ENCODE results near the gene DHFR2.
"Not testable (repeated sequence)": the region's sequence is repeated elsewhere in the genome, so short reads cannot be mapped to it uniquely, and the experiment has no call there.

The DHFR2 gene

GRCh38 chr3:94046533-94046932 is 16.2 kb downstream of the DHFR2 start:
- Mint-ChIP-seq H3K9me3 (no peaks in the 10 kb centered on the region), H3K27ac (no peak overlapping the region), H3K27me3 (no peaks in the 10 kb centered on the region), H3K4me3 (no peak overlapping the region), H3K4me1 (no peaks in the 10 kb centered on the region), H3K36me3 (peaks cover 10% of the 10 kb centered on the region)
- DNase-seq (ENCODE audit: low spot score in 2 of 2) (no peak), ATAC-seq (ENCODE audit: low read depth) (no peak)

- H3K36me3 Mint-ChIP-seq; DNase-seq (ENCODE audit: low spot score in 2 of 2); H3K4me1 Mint-ChIP-seq; ATAC-seq (ENCODE audit: low read depth); H3K9me3 Mint-ChIP-seq; H3K4me3 Mint-ChIP-seq; H3K27ac Mint-ChIP-seq; H3K27me3 Mint-ChIP-seq: not testable (repeated sequence)
These were observed 18.4 kb downstream of the DHFR2 start for GRCh38 chr3:94044100-94044936.

- H3K36me3 Mint-ChIP-seq = peaks cover 10% of the 10 kb centered on the region
- no peak overlapping the region for H3K4me3 Mint-ChIP-seq
- no peak overlapping the region for H3K27ac Mint-ChIP-seq
These were observed 19.4 kb downstream of the DHFR2 start for GRCh38 chr3:94043285-94043684.

GRCh38 chr3:94036909-94037507 is 25.7 kb downstream of the DHFR2 start:
- no peak for DNase-seq (ENCODE audit: low spot score in 2 of 2)
- no peak for ATAC-seq (ENCODE audit: low read depth)
- Mint-ChIP-seq H3K9me3 (no peaks in the 10 kb centered on the region), H3K27me3 (no peaks in the 10 kb centered on the region), H3K27ac (no peak overlapping the region), H3K4me1 (no peaks in the 10 kb centered on the region), H3K4me3 (no peak overlapping the region), H3K36me3 (no peaks in the 10 kb centered on the region)

More at GRCh38 chr3:94043285-94043684, 19.4 kb downstream of the DHFR2 start:
- ATAC-seq (ENCODE audit: low read depth) (no peak), DNase-seq (ENCODE audit: low spot score in 2 of 2) (no peak)
- H3K27me3 Mint-ChIP-seq = no peaks in the 10 kb centered on the region
- H3K4me1 Mint-ChIP-seq = no peaks in the 10 kb centered on the region
- no peaks in the 10 kb centered on the region for H3K9me3 Mint-ChIP-seq

- Mint-ChIP-seq H3K4me3 (no peak within 1 kb of the TSS), H3K27ac (no peak within 1 kb of the TSS), H3K27me3 (no peaks in the 10 kb centered on the region), H3K9me3 (no peaks in the 10 kb centered on the region), H3K36me3 (no peaks in the 10 kb centered on the region), H3K4me1 (no peaks in the 10 kb centered on the region)
- no peak for DNase-seq (ENCODE audit: low spot score in 2 of 2)
- ATAC-seq (ENCODE audit: low read depth) = no peak
These were observed 34.5 kb downstream of the DHFR2 start, which contains the start of gene STX19 for GRCh38 chr3:94028093-94028837. Gene STX19, minus strand, starts transcription at chr3:94028597. Its CDS starts 13,328 bp downstream, at chr3:94015269.

- DNase-seq (ENCODE audit: low spot score in 2 of 2) (no peak), ATAC-seq (ENCODE audit: low read depth) (no peak)
- H3K9me3 Mint-ChIP-seq = no peaks in the 10 kb centered on the region
- H3K36me3 Mint-ChIP-seq = no peaks in the 10 kb centered on the region
- no peak overlapping the region for H3K27ac Mint-ChIP-seq
- H3K4me3 Mint-ChIP-seq = no peak overlapping the region
- no peaks in the 10 kb centered on the region for H3K27me3 Mint-ChIP-seq
- no peaks in the 10 kb centered on the region for H3K4me1 Mint-ChIP-seq
These were observed 36.1 kb downstream of the DHFR2 start for GRCh38 chr3:94026623-94027022.

- Mint-ChIP-seq H3K27ac (no peak overlapping the region), H3K27me3 (no peaks in the 10 kb centered on the region), H3K4me1 (no peaks in the 10 kb centered on the region), H3K36me3 (peaks cover 2% of the 10 kb centered on the region), H3K9me3 (no peaks in the 10 kb centered on the region), H3K4me3 (no peak overlapping the region)
- no peak for ATAC-seq (ENCODE audit: low read depth)
- no peak for DNase-seq (ENCODE audit: low spot score in 2 of 2)
These were observed 38.3 kb downstream of the DHFR2 start for GRCh38 chr3:94024385-94024784.

GRCh38 chr3:94020293-94020692 is 42.4 kb downstream of the DHFR2 start:
- Mint-ChIP-seq H3K27me3 (no peaks in the 10 kb centered on the region), H3K36me3 (peaks cover 2% of the 10 kb centered on the region), H3K4me1 (no peaks in the 10 kb centered on the region), H3K9me3 (no peaks in the 10 kb centered on the region), H3K4me3 (no peak overlapping the region), H3K27ac (no peak overlapping the region)
- DNase-seq (ENCODE audit: low spot score in 2 of 2) (no peak), ATAC-seq (ENCODE audit: low read depth) (no peak)

- DNase-seq (ENCODE audit: low spot score in 2 of 2) (no peak), ATAC-seq (ENCODE audit: low read depth) (no peak)
- H3K27me3 Mint-ChIP-seq = no peaks in the 10 kb centered on the region
- H3K36me3 Mint-ChIP-seq = peaks cover 2% of the 10 kb centered on the region
- H3K27ac Mint-ChIP-seq = no peak overlapping the region
- no peak overlapping the region for H3K4me3 Mint-ChIP-seq
- H3K9me3 Mint-ChIP-seq = no peaks in the 10 kb centered on the region
- H3K4me1 Mint-ChIP-seq = peaks cover 5% of the 10 kb centered on the region
These were observed 43.1 kb downstream of the DHFR2 start for GRCh38 chr3:94019659-94020058.

GRCh38 chr3:94015025-94015424 is 47.7 kb downstream of the DHFR2 start:
- DNase-seq (ENCODE audit: low spot score in 2 of 2) (no peak), ATAC-seq (ENCODE audit: low read depth) (no peak)
- Mint-ChIP-seq H3K4me1 (peaks cover 10% of the 10 kb centered on the region), H3K36me3 (peaks cover 7% of the 10 kb centered on the region), H3K27ac (peak overlapping the region; percentile 20), H3K4me3 (no peak overlapping the region), H3K9me3 (no peaks in the 10 kb centered on the region), H3K27me3 (no peaks in the 10 kb centered on the region)

GRCh38 chr3:94012185-94012584 is 50.5 kb downstream of the DHFR2 start:
- no peaks in the 10 kb centered on the region for H3K27me3 Mint-ChIP-seq
- H3K9me3 Mint-ChIP-seq = no peaks in the 10 kb centered on the region
- peaks cover 7% of the 10 kb centered on the region for H3K36me3 Mint-ChIP-seq
- no peak overlapping the region for H3K4me3 Mint-ChIP-seq
- H3K27ac Mint-ChIP-seq = no peak overlapping the region
- ATAC-seq (ENCODE audit: low read depth) (no peak), DNase-seq (ENCODE audit: low spot score in 2 of 2) (no peak)
- H3K4me1 Mint-ChIP-seq = peaks cover 10% of the 10 kb centered on the region

- Mint-ChIP-seq H3K27me3 (no peaks in the 10 kb centered on the region), H3K36me3 (peaks cover 8% of the 10 kb centered on the region), H3K27ac (peak overlapping the region; percentile 4), H3K4me3 (no peak overlapping the region), H3K4me1 (peaks cover 10% of the 10 kb centered on the region), H3K9me3 (no peaks in the 10 kb centered on the region)
- ATAC-seq (ENCODE audit: low read depth) = no peak
- no peak for DNase-seq (ENCODE audit: low spot score in 2 of 2)
These were observed 51.4 kb downstream of the DHFR2 start for GRCh38 chr3:94011233-94011711.

- Mint-ChIP-seq H3K4me1 (peaks cover 5% of the 10 kb centered on the region), H3K27ac (no peak overlapping the region), H3K27me3 (no peaks in the 10 kb centered on the region), H3K4me3 (no peak overlapping the region), H3K36me3 (peaks cover 9% of the 10 kb centered on the region), H3K9me3 (no peaks in the 10 kb centered on the region)
- ATAC-seq (ENCODE audit: low read depth) (no peak), DNase-seq (ENCODE audit: low spot score in 2 of 2) (no peak)
These were observed 53.1 kb downstream of the DHFR2 start for GRCh38 chr3:94009608-94010007.

GRCh38 chr3:94008253-94008652 is 54.5 kb downstream of the DHFR2 start:
- H3K4me1 Mint-ChIP-seq = peaks cover 4% of the 10 kb centered on the region
- H3K27me3 Mint-ChIP-seq = no peaks in the 10 kb centered on the region
- H3K4me3 Mint-ChIP-seq = no peak overlapping the region
- H3K9me3 Mint-ChIP-seq = no peaks in the 10 kb centered on the region
- peaks cover 11% of the 10 kb centered on the region for H3K36me3 Mint-ChIP-seq
- DNase-seq (ENCODE audit: low spot score in 2 of 2) (no peak), ATAC-seq (ENCODE audit: low read depth) (no peak)
- no peak overlapping the region for H3K27ac Mint-ChIP-seq

All from memory B cell (primary cell).